ENCODE data around the gene NDUFB3. TPM values are rescaled to one million over a fixed set of nuclear protein-coding genes. Genes with fewer than 3 reads are reported as not detected.

Gene NDUFB3
- total RNA-seq, 2 donors from 2014 or later = 82.3 to 163 TPM

- WGBS, 2 experiments (ENCODE audit: insufficient coverage in 1 of 2, insufficient read length in 1 of 2) = 86 to 87% methylated on average over 3 to 4 of the region's 4 CpGs
- no peak overlapping the region for H3K9ac ChIP-seq (ENCODE audit: extremely low read depth, low read length, poor library complexity, severe bottlenecking)
- TF ChIP-seq CTCF (conservative IDR thresholded peaks at IDR 0.05) = no peak
Observed at GRCh38 chr2:201128933-201129505, 57.2 kb downstream of the NDUFB3 start.

GRCh38 chr2:201130524-201131186, 58.9 kb downstream of the NDUFB3 start:
- Histone ChIP-seq H3K4me1 (ENCODE audit: control insufficient read depth, insufficient read depth, low read length) (peaks cover 17% of the 10 kb centered on the region), H3K9ac (ENCODE audit: extremely low read depth, low read length, poor library complexity, severe bottlenecking) (no peak overlapping the region), H3K4me3 (ENCODE audit: low read length) (peak overlapping the region; percentile 59), H3K27me3 (ENCODE audit: control insufficient read depth, insufficient read depth, low read length, poor library complexity, severe bottlenecking) (no peaks in the 10 kb centered on the region), H3K9me3 (ENCODE audit: control insufficient read depth, low read length) (no peaks in the 10 kb centered on the region), H3K36me3 (ENCODE audit: control insufficient read depth, insufficient read depth, low read length) (peaks cover 63% of the 10 kb centered on the region), H3K27ac (ENCODE audit: low read depth, low read length) (no peak overlapping the region)
- DNase-seq = no peak
- no peak for TF ChIP-seq CTCF (conservative IDR thresholded peaks at IDR 0.05)
- Mint-ChIP-seq H3K27me3 (ENCODE audit: insufficient read depth) (no peaks in the 10 kb centered on the region), H3K36me3 (ENCODE audit: low read depth) (peaks cover 48% of the 10 kb centered on the region), H3K4me3 (peak overlapping the region; percentile 26), H3K4me1 (peaks cover 57% of the 10 kb centered on the region), H3K9me3 (no peaks in the 10 kb centered on the region), H3K27ac (peak overlapping the region; percentile 88)
- 90 to 97% methylated on average over 3 of the region's 3 CpGs for WGBS, 2 experiments (ENCODE audit: insufficient coverage in 1 of 2, insufficient read length in 1 of 2)

More at GRCh38 chr2:201128933-201129505, 57.2 kb downstream of the NDUFB3 start:
- Histone ChIP-seq H3K36me3 (ENCODE audit: control insufficient read depth, insufficient read depth, low read length) (peaks cover 51% of the 10 kb centered on the region), H3K4me1 (ENCODE audit: control insufficient read depth, insufficient read depth, low read length) (peaks cover 17% of the 10 kb centered on the region), H3K9me3 (ENCODE audit: control insufficient read depth, low read length) (no peaks in the 10 kb centered on the region), H3K27me3 (ENCODE audit: control insufficient read depth, insufficient read depth, low read length, poor library complexity, severe bottlenecking) (no peaks in the 10 kb centered on the region), H3K4me3 (ENCODE audit: low read length) (no peak overlapping the region), H3K27ac (ENCODE audit: low read depth, low read length) (no peak overlapping the region)
- H3K27me3 Mint-ChIP-seq (ENCODE audit: insufficient read depth) = no peaks in the 10 kb centered on the region
- no peak overlapping the region for H3K4me3 Mint-ChIP-seq
- DNase-seq = no peak
- peak overlapping the region; percentile 67 for H3K27ac Mint-ChIP-seq
- peaks cover 45% of the 10 kb centered on the region for H3K36me3 Mint-ChIP-seq (ENCODE audit: low read depth)
- no peaks in the 10 kb centered on the region for H3K9me3 Mint-ChIP-seq
- peaks cover 71% of the 10 kb centered on the region for H3K4me1 Mint-ChIP-seq

DNA sequence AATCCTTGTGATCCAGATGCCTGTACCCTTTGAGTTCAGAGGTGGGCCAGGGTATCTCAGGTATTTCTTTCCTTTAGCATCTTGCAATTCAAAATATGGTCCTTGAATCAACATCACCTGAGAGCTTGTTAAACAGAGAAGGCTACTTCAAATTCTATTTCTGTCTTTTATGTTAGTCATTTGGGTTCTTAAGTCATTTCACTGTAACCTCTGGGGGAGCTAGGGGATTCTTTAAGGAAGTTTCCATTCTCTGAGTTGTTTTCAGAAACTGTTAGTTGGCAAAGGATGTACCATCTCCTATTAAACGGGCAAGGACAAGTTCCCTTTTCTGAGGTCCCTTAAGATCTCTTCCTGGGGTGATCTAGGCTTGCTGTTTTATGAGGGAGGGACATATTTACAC, 60.7 kb downstream of the NDUFB3 start:
- no peak for TF ChIP-seq CTCF (conservative IDR thresholded peaks at IDR 0.05)
- H3K9me3 Mint-ChIP-seq = no peaks in the 10 kb centered on the region
- no peak overlapping the region for H3K4me3 Mint-ChIP-seq
- Histone ChIP-seq H3K4me1 (ENCODE audit: control insufficient read depth, insufficient read depth, low read length) (peaks cover 7% of the 10 kb centered on the region), H3K9me3 (ENCODE audit: control insufficient read depth, low read length) (no peaks in the 10 kb centered on the region), H3K27ac (ENCODE audit: low read depth, low read length) (no peak overlapping the region), H3K4me3 (ENCODE audit: low read length) (no peak overlapping the region), H3K27me3 (ENCODE audit: control insufficient read depth, insufficient read depth, low read length, poor library complexity, severe bottlenecking) (no peaks in the 10 kb centered on the region), H3K36me3 (ENCODE audit: control insufficient read depth, insufficient read depth, low read length) (peaks cover 69% of the 10 kb centered on the region), H3K9ac (ENCODE audit: extremely low read depth, low read length, poor library complexity, severe bottlenecking) (no peak overlapping the region)
- peaks cover 40% of the 10 kb centered on the region for H3K4me1 Mint-ChIP-seq
- H3K27ac Mint-ChIP-seq = no peak overlapping the region
- 89 to 100% methylated on average over 1 of the region's 1 CpG for WGBS, 2 experiments (ENCODE audit: insufficient coverage in 1 of 2, insufficient read length in 1 of 2)
- H3K27me3 Mint-ChIP-seq (ENCODE audit: insufficient read depth) = no peaks in the 10 kb centered on the region
- no peak for DNase-seq
- H3K36me3 Mint-ChIP-seq (ENCODE audit: low read depth) = peaks cover 64% of the 10 kb centered on the region

Other genes starting within 250 kb of the NDUFB3 start
- gene CLK1, start 207.3 kb upstream of the NDUFB3 start, total RNA-seq = 10 to 100 TPM; 54.9 to 62.8 TPM
- gene PPIL3, start 182.9 kb upstream of the NDUFB3 start, total RNA-seq = 10 to 100 TPM; 51.2 to 60.5 TPM
- gene NIF3L1, start 182.6 kb upstream of the NDUFB3 start, total RNA-seq = 10 to 100 TPM; 48.0 to 59.4 TPM
- 100 to 1,000 TPM in 1 of 2 donors, 10 to 100 TPM in 1; 68.9 to 129 TPM for gene ORC2, start 108.3 kb upstream of the NDUFB3 start, total RNA-seq
- gene HYCC2, start 330 bp upstream of the NDUFB3 start, total RNA-seq = 10 to 100 TPM; 18.8 to 47.6 TPM
- gene CFLAR, start 44.2 kb downstream of the NDUFB3 start, total RNA-seq = 100 to 1,000 TPM; 168 to 197 TPM
- gene CASP10, start 111.1 kb downstream of the NDUFB3 start, total RNA-seq = 10 to 100 TPM in 1 of 2 donors, 1 to 10 TPM in 1; 6.0 to 24.5 TPM
- 1 to 10 TPM; 5.4 to 9.0 TPM for gene CASP8, start 188.5 kb downstream of the NDUFB3 start, total RNA-seq